Hematopoietic multipotent progenitor cell treated with erythropoietin and hydrocortisone succinate and interleukin-3 and kit ligand, for 4 days (in vitro differentiated cells): Measurements from ENCODE around the gene PROC.

Experiments
- DNase-seq: peaks from one replicate; pipeline ENCODE4 v3.0.0-alpha.2; 2015

The PROC gene

GRCh38 chr2:127418300-127419111, at the start of gene PROC:
Gene PROC (plus strand): TSS chr2:127418427. CDS start chr2:127419943, 1,516 bp downstream.
- DNase-seq = peak; percentile 14

DNA sequence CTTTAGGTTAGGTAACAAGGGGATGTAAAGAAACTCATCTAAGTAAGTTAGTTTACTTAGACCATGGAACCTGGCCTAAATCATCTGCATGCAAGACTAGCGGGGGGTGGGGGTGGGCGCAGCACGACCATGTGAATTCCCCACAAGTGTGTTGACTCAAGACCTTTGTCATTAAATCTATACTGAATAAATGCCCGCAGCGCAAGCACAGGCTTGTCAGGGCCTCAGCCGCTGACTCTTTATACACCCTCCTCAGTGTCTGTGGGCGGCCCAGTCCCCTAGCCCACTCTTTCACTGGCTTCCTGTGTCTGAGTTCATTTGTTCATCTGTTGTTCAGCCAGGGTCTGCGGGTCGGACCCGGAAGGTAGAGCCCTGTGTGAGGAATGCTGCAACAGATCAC, 48.2 kb upstream of the PROC start:
- no peak for DNase-seq

- DNase-seq = no peak
Observed at GRCh38 chr2:127371037-127371436, 47.2 kb upstream of the PROC start.

DNA sequence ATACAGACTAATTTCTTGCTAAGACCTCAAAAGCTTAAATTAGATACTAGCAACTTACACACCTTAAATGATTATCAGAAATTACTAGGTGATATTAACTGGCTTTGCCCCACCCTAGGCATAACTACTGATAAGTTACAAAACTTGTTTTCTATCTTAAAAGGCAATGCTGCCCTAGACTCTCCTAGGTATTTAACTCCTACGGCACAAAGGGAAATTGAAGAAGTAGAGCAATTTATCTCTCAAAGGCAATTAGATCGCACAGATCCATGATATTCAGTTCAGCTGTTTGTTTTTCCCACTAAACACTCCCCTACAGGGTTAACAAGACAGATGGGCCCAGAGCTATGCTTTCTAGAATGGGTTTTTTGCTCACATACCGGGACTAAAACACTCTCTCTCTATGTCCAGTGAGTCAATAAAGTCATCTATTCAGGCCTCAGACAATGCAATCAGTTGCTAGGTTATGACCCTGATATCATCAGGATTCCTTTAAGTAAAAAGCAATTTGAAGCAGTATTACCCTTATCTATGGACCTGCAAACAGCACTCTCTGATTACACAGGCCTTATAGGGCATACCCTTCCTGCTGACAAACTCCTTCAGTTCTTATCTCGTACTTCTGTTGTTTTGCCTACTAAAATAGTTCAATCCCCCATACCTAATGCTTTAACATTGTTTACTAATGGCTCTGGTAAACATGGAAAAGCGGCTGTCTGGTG, 44.7 kb upstream of the PROC start:
- DNase-seq = no peak

DNA sequence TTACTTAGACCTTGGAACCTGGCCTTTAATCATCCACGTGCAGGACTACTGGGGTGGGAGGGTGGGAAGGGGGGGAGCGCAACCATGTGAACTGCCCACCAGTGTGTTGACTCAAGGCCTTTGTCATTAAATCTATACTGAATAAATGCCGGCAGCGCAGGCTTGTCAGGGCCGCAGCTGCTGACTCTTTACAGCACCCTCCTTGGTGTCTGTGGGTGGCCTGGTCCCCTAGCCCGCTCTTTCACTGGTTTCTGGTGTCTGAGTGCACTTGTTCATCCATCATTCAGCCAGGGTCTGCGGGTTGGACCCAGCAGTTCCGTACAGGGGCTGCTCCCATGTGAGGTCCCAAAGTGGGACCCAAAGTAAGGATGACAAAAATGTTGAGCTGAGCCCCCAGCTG, 42.0 kb upstream of the PROC start:
- DNase-seq = no peak

- DNase-seq = no peak
Observed at GRCh38 chr2:127377262-127377661, 41.0 kb upstream of the PROC start.

- no peak for DNase-seq
Observed at GRCh38 chr2:127378720-127379119, 39.5 kb upstream of the PROC start.

DNA sequence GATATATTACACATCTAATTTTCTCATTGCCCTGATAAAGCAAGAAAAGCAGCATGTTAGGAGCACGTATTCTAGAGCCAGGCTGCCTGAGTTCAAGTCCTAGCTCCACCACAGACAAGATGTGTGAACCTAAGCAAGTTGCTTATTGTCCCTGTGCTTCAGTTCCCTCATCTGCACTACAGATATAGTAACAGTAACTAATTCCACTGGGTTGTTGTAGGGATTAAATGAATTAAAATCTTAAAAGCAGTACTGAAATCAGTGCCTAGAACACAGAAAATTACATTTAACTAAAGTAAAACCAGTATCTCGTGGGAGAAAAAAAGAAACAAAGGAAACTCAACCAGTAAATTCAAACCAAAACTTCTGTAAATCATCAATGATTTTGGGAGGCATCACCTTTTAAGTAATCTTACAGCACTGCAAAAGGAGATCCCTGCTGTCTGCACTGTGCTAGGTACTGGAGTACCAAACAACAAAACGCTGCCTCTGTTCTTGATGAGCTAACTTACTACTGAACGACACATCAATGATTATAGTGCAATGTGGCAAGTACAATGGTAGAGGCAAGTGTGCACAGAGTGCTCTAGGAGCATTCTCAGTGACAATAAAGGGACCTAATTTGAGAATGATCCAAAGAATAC, 38.4 kb upstream of the PROC start:
- no peak for DNase-seq

DNA sequence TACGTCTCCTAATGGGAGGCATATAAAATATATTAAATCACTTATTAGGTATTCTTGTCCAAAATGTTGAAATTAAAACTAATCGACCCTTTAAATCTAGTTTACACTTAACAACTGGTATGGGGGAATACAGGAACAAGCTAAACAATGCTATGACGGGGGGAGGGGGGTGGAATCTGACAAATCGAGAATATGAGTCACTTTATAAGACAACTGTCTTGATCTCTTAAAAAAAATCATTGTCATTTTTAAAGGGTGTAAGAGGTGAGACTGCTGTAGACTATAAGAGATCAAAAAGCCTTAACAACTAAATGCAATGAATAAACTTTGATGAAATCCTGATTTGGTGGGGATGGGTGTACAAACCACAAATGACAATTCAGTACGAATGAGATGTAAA, 36.5 kb upstream of the PROC start:
- no peak for DNase-seq

GRCh38 chr2:127382831-127383230, 35.4 kb upstream of the PROC start:
- DNase-seq = no peak

DNA sequence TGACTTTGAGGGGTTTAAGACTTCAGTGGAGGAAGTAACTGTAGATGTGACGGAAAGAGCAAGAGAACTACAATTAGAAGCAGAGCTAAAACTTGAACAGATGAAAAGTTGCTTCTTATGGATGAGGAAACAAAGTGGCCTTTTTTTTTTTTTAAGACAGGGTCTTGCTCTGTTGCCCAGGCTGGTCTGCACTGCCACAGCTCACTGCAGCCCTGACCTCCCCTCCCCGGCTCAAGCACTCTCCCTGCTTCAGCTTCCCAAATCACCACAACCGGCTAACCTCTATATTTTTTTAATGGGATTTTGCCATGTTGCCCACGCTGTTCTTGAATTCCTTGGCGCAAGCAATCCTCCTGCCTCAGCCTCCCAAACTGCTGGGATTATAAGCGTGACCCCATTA, 33.7 kb upstream of the PROC start:
- no peak for DNase-seq

DNA sequence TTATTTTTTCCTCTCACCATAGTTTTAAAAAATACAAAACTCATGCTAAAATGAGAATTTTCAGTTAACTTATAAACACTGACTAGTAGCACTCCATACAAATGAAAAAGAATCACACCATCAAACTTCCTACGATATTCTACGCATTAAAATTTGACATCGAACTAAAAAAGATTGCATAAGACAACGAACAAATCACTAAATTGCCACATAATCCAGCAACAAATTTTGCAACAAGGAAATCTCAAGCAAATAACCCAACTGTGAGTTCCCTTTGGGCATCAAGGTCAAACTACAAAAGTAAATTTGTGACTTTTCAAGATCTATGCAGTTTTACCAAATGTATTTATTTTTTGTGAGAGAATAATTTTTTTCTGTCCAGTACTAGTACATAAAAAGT, 32.0 kb upstream of the PROC start:
- DNase-seq = peak; percentile 56

DNA sequence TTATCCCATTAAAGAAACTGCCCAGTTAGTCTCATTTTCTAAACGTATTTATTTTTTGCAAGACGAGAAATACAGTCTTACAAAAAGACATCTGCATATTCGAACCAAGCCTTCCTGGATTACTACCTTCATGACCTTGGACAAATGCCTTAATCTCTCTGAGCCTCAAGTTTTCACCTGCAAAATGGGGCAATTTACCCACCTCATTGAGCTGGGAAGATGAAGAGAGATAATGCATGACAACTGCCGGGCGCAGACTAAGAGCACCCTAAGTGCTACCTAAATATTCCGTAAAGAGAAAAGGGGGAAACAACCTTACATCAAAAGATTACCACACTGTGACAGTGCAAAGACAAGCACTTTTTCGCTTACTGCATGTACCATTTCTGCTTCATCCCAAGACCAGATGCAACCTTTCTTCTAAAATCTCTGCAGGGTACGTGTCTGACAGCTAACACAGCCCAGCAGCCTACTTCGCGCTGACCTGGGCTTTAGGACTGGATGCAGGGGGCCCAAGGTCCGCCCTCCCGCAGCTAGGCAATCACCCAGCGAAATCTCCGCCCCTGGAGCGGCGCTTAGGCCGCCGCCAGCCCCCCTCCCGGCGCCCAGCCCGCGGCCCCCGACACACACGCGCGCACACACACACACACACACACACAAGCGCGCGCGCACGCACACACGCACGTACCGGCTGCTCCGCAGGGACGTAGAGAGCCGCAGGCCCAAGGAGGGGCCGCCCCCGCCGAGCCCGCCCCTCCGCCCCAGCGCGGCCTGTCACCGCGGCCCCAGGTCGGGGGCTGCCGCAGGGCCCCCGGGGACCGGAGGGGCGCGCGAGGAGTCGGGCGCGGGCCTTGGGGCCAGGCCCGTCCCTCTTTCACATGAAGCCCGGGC, 31.2 kb upstream of the PROC start:
- peak; percentile 92 for DNase-seq

DNA sequence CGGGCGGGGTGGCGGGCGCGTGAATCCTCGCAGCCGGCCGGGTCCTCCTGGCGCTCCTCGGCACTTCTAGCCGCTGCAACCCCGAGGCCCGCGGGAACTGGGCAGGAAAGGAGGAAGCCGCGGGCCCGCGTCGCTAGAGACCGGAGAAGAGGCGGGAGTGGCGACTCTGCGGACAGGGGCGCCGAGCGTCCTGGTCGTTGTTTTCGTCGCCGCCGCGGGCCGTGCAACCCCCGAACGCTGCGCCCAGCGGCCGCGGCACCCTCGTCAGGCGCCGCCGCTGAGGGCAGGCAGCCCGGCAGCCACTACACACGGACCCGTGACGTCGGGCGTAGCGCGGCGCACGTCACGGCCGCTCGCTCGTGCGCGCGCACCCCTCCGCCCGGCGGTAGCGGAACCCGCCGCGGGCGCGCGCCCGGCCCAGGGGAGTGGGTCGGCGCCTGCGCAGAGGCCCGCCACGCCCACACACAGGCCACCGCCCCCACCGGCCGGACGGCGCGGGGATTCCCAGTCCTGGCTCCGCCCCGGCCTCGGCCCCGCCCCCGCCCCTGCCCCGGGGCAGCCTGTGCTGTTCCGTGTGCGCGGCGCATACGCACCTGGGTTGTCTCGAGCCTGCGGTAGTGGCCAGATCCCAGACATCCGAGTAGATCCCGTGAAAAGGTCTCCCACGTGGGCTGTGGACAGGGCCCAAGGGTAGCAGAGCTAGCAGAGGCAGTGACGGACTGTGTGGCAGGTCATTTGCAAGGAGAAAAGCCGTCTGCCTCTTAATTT, 30.4 kb upstream of the PROC start, which contains the start of gene MAP3K2:
Gene MAP3K2, minus strand, starts transcription at position 321 of the 768 bp plus-strand sequence. CDS start 44,846 bp downstream, outside the sequence.
- DNase-seq = peak; percentile 96

- DNase-seq = no peak
Observed at GRCh38 chr2:127388423-127389164, 29.6 kb upstream of the PROC start.

- DNase-seq = peak; percentile 82
Observed at GRCh38 chr2:127389778-127390435, 28.3 kb upstream of the PROC start.

DNA sequence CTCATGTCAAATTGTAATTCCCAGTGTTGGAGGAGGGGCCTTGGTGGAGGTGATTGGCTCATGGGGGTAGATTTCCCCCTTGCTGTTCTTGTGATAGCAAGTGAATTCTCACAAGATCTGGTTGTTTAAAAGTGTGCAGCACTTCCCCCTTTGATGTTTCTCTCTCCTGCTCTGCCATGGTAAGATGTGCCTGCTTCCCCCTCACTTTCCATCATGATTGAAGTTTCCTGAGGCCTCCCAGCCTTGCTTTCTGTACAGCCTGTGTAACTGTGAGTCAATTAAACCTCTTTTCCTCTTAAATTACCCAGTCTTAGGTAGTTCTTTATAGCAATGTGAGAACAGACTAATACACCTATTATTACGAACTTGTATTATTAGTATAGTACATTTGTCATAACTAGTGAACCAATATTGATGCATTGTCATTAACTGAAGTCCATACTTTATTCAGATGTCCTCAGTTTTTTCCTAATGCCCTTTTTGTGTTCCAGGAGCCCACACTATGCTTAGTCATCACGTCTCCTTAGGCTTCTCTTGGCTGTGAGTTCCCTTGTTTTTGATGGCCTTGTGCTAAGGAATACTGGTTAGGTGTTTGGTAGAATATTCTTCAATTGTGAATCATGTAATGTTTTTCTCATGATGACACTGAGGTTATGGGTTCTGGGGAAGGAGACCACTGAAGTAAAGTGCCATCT, 25.9 kb upstream of the PROC start:
- no peak for DNase-seq

GRCh38 chr2:127392828-127393578, 25.2 kb upstream of the PROC start:
- peak; percentile 52 for DNase-seq

GRCh38 chr2:127394492-127394891, 23.7 kb upstream of the PROC start:
- DNase-seq = no peak
